GM19452 (cell line): ENCODE data around the gene NUP62CL.
A peak's percentile ranks its signal among the peaks of the same experiment; 100 is the strongest.
"Not testable (repeated sequence)": the region's sequence is repeated elsewhere in the genome, so short reads cannot be mapped to it uniquely, and the experiment has no call there.

ENCODE experiments used
- ATAC-seq: cut with Tn5 transposase; IDR thresholded peaks from one replicate; pipeline ENCODE4 v1.9.1; 2021; ENCODE audit not compliant: unreplicated experiment

Gene NUP62CL, protein sequence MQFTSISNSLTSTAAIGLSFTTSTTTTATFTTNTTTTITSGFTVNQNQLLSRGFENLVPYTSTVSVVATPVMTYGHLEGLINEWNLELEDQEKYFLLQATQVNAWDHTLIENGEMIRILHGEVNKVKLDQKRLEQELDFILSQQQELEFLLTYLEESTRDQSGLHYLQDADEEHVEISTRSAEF

DNA sequence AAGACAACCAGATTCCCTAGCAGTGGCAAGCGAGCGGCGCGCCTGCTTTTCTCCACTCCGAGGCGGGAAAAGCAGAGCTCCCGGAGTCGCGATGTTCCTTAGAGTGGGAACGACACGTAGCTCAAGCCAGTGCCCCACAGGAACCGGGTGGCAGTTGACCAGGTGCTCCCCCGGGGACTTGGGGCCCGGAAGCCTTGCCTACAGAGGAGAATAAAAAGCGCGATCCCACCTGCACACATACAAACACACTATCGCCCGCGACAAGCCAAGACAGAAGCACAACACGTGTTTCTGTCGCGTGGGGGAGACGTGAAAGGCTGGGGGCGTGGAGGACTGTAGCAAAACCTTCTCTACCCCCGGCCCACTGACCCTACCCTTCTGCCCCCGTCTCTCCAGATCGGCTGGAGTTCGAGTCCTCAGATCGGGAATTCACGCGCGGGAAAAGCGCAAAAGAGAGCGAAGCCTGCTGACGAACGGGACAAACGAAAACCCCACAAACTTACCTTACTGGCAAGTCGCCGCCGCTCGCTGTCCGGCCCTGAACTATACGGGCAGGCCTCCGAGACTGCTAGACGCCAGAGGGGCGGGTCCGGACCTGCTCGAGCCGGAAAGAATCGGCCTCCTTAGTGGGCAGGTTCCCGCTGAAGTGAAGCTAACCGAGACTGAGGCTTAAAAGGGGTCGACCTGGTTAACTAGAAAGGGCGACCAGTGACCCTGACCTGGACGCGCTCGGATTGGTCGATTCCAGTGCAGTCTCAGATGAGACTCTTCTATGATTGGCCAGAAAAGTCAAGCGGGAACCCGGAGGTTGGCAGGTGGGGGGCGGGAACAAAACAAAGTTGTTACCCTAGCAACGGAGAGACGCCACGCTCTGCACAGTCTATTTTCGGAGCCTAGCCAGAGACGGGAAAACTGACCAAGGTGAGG, at the start of gene NUP62CL, which contains the start of gene DNAAF6:
Gene NUP62CL, minus strand, starts transcription at position 664 of the 927 bp plus-strand sequence. CDS start 31,287 bp downstream, outside the sequence.
Gene DNAAF6, plus strand, starts transcription at position 842 of the 927 bp plus-strand sequence. CDS start 6,265 bp downstream, outside the sequence.
- ATAC-seq: peak; percentile 93

DNA sequence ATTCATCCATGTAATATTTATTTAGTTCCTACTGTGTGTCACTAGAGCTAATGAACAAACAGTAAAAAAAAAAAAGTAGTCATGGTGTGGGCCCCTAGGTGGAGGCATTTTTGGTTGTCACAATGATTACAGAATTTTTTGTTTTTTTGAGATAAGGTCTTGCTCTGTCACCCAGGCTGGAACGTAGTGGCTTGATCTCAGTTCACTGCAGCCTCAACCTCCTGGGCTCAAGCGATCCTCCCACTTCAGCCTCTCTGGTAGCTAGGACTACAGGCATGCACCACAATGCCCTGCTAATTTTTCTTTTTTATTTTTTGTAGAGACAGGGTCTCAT, 22.2 kb upstream of the NUP62CL start:
- ATAC-seq: no peak

DNA sequence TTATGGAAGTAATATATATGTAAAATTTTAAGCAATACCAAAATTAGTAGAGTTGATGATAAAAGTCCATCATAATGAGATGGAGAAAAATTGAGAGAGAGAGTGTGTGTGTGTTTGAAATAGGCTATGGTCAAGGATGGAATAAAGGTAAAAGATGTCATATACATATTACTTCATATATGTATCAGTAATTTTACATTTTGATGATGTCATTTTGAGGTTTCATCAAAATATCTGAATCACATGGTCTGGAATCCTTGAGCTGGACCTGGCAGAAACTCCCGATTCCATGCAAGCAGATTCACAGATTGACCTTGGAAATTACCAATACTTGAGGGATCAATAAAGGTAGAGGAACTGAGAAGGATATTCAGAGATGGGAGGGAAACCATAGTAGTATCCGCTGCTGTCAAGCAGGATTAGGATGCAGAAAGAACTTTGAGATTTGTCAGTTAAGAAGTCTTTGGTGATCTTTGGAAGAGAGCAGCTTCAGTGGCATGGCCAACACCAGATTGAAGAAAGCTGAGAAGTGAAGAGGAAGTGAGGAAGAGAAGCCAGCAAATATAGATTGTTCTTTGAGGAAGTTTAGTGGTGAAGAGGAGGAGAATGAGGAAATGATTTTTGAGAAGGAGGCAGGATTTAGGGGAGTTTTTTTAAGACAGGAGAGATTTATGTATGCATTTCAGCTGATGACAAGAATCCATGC, 21.7 kb upstream of the NUP62CL start:
- ATAC-seq: no peak

DNA sequence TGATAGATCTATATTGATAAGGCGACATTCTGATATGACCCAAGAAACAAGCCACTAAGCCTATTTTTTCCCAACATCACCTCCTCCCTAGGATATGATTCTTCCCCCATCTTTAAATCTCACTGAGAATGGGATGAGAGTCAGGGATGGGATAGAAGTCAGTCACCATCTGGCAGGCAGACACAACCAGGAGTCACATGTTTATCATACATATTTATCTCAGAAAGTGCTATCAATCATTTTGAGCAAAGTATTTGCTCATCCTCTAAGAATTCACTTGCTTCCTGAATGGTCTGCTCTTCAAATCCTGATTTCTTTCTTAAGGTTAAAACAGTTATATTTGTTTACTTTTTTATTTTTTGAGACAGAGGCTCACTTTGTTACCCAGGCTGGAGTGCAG, 20.5 kb upstream of the NUP62CL start:
- ATAC-seq: no peak

DNA sequence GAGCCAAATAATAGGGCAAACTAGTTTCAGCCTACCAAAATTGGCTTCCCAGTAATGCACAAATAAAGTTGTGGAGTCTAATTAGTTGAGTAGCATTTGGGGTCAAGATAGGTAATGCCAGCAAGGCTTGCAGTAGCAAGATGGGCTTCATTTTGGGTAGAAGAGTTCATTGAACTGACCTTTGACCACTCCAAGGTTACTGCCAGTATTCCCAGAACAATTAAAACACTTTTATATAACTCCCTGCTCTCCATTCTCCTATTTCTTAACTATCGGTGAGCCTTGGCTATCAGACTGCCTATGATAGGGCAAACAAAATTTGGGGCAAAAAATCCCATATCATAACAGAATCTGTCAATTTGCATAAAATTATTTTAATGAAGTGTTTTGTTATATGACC, 7.2 kb upstream of the NUP62CL start:
- no peak for ATAC-seq

DNA sequence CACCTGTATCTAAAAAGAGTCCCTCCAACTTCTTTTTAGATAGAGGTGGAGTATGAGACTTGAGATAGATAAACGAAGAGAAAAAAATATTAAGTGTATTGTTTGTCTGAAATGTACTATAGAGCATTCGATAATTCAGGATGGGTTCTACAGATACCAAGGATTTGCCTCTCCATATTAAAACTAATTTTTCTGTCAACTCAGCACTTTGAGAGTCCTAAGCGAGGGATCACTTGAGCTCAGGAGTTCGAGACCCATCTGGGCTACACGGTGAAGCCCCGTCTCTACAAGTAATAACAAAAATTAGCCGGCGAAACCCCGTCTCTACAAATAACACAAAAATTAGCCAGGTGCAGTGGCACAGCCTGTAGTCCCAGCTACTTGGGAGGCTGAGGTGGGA, 1.7 kb upstream of the NUP62CL start:
- ATAC-seq: no peak

DNA sequence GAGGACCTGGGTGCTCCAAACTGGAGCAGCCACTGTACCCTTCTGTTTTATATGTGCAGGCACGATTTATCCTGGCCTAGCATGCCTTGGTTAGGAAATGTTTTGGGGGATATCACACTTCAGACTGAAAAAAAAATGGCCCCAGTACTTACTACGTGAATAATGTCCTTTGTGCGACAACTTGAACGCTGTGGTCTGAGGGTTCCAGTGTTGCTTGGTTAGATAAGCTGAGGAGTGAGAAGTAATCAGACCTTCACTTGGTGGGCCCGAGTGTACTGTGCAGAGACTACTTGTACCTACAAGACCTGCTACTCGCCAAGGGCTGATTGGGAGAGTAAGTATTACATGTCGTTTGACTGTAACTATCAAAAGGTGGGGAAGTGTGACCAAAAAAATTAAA, 856 bp upstream of the NUP62CL start:
- no peak for ATAC-seq

DNA sequence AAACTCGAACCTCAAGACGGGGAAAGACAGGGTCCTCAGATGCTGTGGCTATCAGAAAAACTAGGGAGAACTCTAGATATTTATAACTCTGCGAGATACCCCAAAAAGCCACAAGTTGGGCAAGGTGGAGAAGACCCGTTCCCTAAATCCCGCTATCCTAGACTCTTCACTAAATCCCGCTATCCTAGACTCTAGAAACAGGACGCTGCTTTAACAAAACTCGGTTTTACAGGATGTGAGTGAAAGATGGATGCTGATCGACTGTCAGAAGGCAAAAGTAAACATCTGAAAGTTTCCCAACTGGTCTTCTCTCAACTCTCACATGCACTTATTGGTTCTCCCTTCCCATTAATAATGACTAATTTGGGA, 448 bp upstream of the NUP62CL start:
- ATAC-seq: no peak

DNA sequence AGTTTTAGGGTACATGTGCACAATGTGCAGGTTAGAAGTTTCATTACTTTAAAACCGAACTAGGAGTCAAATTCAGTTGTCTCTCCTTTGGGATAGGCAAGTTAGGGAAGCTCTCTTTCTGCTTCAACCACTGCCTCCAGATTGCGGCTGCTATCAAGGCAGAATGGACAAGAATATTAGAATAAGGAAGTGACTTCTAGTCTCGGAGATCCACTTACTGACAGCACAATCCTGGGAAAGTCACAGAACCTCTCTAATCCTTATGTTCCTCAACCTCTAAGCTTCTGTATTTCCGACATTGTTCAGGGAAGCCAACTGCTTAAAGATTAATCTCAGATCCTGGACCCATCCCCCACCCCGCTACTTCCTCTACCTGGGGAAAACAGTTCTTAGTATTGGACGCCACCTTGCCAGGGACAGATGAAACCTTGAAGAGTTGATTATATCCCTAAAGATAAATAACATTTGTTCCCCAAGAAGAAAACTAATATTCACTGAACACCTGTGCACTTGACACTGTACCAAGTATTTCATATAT, 2.1 kb downstream of the NUP62CL start:
- no peak for ATAC-seq

DNA sequence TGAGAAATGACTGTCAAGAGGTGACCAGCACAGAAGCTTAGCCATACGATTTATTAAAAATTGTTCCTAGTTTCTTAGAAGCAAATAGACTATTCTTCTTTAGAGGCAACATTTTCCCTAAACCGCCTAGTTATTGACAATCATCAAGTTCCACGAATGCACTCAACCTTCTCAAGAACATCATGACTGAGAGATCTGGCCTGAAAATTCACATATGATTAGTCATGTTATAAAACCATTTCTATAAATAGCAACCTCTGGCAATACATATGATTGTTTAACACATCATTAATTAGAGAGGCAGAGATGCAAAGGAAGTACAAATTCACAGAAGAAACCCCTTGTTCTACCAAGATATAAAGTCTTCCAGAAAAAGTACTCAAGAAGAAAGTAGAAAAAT, 6.7 kb downstream of the NUP62CL start:
- no peak for ATAC-seq

DNA sequence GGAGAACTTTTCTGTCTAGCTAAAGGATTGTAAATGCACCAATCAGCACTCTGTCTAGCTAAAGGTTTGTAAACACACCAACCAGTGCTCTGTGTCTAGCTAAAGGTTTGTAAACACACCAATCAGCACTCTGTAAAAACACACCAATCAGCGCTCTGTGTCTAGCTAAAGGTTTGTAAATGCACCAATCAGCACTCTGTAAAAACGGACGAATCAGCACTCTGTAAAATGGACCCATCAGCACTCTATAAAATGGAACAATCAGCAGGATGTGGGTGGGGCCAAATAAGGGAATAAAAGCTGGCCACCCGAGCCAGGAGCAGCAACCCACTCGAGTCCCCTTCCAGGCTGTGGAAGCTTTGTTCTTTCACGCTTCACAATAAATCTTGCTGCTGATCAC, 8.2 kb downstream of the NUP62CL start:
- ATAC-seq: not testable (repeated sequence)

DNA sequence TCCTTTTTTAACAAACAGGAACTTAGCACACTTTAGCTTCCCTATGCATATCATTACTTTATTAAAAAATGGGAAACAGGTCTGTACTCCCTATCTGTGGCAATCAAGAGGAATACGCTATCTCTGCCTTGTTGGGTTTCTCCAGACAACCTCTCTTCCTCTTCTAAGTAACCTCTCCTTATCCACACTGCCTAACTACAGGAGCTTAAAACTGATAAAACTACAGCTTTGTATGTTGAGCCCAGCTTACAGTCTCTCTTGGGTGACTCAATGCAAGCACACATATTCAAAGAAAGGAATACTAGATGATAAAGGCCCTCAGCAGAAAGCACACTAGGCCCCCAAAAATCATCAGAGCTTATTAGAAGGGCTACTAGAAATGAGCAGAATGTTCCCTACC, 8.9 kb downstream of the NUP62CL start:
- ATAC-seq: no peak

DNA sequence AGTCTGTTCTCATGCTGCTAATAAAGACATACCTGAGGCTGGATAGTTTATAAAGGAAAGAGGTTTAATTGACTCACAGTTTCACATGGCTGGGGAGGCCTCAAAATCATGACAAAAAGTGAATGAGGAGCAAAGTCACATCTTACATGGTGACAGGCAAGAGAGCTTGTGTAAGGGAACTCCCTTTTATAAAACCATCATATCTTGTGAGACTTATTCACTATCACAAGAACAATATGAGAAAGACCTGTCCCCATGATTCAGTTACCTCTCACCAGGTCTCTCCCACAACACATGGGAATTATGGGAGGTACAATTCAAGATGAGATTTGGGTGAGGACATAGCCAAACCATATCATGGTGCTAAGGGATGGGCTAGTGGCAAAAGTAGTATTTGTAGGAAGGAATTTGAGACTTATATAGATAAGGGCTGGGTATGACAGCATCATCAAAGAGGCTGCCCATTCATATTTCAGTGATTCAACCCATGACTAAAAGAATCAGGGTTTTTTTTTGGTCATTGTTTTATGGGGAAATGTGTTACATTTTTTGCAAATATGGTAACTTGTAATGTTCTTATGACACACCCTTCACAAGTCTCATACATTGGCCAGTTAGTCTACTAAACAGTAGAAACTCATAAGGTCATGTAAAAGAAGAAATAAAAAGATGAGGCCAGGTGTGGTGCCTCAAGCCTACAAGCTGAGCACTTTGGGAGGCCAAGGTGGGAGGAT, 34.7 kb downstream of the NUP62CL start:
- no peak for ATAC-seq

DNA sequence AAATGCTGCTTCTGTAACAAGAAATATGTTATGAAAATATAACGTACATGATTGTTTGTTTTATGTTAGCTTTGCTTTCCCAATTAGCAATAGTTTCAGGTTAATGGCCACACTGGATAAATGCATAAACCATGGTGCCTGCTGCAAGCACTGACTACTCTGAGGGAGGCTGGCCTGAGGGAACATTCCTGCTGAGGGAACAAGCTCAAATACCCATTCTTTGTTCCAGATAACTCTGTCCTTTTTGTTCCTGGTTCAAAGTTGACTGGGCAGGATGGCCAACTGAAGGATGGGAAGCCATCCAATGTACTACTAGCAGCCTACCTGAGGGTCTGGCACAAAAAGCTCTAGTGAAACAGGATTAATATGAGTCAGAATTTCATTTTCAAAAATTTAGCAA, 37.5 kb downstream of the NUP62CL start:
- no peak for ATAC-seq

DNA sequence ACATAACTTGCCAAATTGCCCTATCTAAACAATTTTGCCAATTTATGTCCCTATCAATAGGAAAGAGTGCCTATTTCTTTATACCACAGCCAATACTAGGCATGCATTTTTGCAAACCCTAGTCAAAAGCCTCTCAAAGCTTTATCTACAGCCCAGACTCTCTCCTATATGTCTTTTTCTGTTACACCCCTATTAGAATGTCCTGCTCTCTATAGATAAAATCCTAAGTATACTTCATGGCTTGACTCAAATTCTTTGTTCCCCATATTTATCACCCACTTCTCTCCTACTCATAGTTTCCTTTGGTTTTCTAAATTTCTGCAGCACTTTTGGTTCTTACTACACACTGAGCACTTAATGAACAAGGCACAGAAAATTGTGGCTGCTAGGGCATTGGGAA, 38.0 kb downstream of the NUP62CL start:
- ATAC-seq: no peak

DNA sequence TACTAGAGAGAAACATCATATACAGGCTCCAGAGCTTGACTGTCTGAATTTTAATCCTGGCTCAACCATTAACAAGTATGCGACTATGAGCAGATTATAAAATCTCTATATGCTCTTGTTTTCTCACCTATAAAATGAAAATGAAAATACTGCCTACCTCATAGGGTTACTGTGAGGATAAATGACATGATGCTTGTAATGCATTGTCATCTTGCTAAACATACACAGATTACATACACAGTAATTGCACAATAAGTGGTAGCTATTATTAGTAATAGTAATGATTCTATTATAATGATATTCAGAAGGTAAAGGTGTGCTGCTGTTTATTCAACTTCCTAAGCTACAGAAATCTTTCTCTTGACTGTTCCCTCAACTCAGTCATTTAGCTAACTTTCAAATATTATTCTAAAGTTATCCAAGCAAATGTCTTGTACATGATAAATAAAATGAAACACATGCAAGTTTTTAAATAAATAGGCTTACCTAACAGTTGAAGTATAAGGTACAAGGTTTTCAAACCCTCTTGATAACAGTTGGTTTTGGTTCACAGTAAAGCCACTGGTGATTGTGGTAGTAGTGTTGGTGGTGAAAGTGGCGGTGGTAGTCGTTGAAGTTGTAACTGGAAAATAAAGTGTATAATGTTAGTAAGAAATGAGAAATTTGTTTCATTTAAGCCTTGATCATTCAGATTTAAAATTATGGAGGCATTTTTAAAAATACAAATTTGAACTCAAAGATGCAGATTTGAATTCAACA, 38.9 kb downstream of the NUP62CL start:
- no peak for ATAC-seq

DNA sequence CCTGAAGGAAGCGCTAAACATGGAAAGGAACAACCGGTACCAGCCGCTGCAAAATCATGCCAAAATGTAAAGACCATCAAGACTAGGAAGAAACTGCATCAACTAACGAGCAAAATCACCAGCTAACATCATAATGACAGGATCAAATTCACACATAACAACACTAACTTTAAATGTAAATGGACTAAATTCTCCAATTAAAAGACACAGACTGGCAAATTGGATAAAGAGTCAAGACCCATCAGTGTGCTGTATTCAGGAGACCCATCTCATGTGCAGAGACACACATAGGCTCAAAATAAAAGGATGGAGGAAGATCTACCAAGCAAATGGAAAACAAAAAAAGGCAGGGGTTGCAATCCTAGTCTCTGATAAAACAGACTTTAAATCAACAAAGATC, 48.6 kb downstream of the NUP62CL start:
- not testable (repeated sequence) for ATAC-seq

DNA sequence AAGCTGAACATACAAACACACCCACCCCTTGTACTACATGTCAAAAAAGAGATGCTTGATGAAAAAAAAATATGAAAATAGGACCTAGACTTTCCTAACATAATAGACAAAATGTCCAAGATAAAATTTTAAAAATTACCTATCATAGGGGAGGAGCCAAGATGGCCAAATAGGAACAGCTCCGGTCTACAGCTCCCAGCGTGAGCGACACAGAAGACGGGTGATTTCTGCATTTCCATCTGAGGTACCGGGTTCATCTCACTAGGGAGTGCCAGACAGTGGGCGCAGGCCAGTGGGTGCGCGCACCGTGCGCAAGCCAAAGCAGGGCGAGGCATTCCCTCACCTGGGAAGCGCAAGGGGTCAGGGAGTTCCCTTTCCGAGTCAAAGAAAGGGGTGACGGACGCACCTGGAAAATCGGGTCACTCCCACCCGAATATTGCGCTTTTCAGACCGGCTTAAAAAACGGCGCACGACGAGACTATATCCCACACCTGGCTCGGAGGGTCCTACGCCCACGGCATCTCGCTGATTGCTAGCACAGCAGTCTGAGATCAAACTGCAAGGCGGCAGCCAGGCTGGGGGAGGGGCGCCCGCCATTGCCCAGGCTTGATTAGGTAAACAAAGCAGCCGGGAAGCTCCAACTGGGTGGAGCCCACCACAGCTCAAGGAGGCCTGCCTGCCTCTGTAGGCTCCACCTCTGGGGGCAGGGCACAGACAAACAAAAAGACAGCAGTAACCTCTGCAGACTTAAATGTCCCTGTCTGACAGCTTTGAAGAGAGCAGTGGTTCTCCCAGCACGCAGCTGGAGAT, 50.4 kb downstream of the NUP62CL start:
- not testable (repeated sequence) for ATAC-seq
